GM21526 (cell line): Measurements from ENCODE around the gene ASAH2B.
"Not testable (repeated sequence)": the region's sequence is repeated elsewhere in the genome, so short reads cannot be mapped to it uniquely, and the experiment has no call there.

Experiments
- ATAC-seq: cut with Tn5 transposase; IDR thresholded peaks from one replicate; pipeline ENCODE4 v1.9.1; 2021; ENCODE audit warnings: moderate library complexity; ENCODE audit not compliant: unreplicated experiment, low FRiP score

The ASAH2B gene

DNA sequence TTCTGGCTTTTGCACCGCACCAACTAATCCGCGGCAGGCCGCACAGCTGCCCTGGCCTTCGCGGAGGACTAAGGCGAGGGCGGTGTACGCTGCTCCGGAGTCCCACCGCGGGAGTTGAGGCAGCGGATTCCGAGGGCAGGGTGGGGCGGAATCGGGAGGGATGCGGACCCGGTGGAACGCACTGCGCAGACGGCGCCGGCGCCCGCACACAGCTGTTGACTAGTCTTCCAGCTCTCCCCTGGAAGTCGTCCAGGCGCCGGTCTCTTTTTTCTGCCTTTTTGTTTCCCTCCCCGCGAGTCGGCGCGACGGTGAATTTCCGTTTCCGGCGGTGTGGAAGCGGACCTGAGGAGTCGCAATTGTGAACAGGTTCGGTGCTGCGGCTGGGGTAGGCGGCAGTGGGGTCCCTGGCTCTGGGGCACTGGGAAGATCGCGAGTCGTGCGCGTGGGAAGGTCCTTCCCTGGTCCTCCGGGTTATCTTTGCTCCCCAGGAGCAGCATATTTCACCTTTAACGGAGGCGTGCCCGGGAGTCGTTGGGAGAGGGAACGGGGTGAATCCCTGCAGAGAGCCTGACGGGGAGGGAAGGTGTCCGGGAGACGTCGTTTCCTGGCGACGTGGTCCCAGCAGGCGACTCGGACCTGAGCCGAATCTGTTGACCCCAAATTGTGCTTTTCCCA lies at the start of gene ASAH2B:
Gene ASAH2B (plus strand): TSS at position 319 of the 675 bp plus-strand sequence. CDS start 5,195 bp downstream, outside the sequence.
- peak; percentile 86 for ATAC-seq

DNA sequence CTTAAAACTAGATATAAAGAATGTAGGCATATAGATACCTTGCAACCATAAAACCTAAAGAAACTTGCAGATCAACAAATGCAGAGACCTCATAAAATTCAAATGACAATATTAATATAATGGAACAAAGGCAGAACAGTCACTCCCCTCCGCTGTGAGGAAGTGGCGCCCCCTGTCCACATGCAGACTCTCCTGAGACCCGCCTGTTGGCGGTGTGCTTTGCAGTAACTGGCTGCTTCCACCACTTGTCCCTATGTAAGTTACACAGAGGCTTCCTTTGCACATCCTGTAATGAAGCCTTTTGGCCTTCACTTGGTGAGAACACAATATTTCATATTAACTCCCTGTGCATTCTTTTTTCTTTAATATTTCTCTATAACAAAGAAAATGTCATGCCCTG lies 41.9 kb upstream of the ASAH2B start:
- not testable (repeated sequence) for ATAC-seq

DNA sequence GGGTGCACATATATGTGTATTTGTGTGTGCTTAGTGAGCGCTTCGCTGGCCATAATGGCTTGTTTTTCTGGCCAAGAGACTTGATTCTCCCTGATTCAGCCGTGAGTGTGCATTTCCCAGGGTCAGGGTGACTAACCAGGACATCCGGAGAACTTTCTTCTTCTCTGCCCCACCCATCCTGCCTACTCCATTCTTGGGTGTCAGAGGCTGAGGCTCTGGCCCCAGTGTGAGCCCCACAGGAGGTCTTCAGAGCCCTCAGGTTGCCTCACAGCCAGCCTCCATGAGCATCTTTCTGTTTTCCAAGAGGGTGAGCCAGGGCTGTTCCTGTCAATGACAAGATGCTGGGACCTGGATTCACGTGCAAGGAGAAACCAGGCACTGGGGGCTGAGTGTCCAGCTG lies 37.8 kb upstream of the ASAH2B start:
- ATAC-seq = not testable (repeated sequence)

DNA sequence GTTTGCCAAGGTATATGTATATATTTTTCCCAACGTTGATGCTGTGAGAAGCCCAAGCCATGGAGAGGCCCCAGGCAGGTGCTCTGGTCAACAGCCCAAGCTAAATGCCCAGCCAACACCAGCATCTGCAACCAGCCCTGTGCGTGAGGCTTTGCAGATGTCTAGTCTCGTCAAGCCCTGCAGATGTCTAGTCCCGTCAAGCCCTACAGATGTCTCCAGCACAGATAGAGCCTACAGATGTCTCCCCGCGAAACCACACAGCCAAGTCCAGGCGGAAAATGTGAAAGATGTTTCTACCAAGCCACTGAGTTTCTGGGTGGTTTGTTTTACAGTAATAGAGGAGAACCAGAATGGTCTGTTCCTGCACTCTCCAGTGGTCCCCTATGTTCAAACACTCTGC lies 36.7 kb upstream of the ASAH2B start:
- not testable (repeated sequence) for ATAC-seq

DNA sequence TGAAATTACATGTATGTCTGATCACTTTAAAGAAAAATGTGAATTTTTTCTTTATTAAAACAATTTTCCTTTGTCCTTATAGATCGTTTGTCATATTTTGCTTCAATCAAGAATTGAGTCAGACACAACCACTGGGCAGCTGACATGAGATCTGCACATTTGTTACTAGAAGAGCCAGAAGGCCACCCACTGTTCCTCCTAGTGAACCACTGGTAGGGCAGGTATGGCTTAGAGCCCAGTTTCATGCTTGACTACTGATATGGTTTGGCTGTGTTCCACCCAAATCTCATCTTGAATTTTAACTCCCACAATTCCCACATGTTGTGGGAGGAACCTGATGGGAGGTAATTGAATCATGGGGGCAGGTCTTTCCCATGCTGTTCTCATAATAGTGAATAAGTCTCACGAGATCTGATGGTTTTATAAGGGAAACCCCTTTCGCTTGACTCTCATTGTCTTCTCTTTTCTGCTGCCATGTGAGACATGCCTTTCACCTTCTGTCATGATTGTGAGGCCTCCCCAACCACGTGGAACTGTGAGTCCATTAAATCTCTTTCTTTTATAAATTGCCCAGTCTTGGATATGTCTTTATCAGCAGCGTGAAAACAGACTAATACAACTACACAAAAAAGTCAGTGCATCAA lies 35.2 kb upstream of the ASAH2B start:
- not testable (repeated sequence) for ATAC-seq

DNA sequence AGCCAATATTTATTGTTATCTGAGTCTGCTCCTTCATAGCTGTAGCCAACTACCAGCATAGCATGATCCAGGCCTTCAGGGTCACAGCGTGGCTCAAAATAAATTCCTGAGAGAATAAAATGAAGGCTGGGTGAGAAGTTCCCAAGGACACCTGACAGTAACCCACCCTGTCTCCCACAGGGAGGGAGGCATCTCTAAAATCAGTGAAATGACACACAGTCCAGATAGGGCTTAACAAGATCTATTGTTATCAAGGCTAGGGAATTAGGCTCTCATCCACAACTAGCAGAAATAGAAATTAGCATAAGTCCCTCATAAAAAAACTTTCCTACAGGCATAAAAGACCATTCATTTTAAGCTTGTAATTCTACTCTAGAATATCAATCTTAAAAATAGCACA lies 33.7 kb upstream of the ASAH2B start:
- ATAC-seq = not testable (repeated sequence)

DNA sequence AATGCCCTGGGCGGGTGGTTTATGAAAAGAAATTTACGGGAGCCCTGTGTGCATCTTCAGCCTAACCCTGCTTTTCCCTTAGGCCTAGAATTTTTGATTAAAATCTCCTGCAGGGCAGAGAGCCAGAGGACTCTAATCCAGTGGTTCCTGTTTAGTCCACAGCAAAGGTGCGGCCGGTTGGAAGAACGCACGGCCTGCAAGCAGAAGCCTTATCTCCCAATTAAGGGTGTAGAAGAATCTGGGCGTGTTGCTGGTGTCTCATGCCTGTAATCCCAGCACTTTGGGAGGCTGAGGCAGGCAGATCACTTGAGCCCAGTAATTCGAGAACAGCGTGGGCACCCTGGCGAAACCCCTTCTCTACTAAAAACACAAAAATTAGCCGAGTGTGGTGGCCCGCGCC lies 29.5 kb upstream of the ASAH2B start:
- not testable (repeated sequence) for ATAC-seq

DNA sequence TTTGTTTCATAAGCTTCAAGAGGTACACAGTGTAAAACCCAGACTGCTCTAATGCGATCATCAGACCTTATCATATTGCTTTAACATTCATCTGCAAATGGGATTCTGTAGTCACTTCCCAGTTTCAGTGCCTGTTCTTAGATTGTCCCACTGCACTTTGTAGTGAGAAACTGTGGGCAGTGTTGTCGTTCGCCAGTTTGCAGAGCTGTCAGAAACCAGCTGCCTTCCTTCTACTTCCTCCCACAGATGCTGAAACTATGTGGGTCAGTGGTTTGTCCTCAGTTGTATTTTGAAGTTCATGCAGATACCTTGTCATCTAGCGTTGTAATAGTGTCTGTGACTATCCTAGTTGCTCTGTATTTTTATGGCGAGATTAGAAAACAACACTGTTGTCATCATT lies 15.9 kb upstream of the ASAH2B start:
- ATAC-seq = peak; percentile 93

DNA sequence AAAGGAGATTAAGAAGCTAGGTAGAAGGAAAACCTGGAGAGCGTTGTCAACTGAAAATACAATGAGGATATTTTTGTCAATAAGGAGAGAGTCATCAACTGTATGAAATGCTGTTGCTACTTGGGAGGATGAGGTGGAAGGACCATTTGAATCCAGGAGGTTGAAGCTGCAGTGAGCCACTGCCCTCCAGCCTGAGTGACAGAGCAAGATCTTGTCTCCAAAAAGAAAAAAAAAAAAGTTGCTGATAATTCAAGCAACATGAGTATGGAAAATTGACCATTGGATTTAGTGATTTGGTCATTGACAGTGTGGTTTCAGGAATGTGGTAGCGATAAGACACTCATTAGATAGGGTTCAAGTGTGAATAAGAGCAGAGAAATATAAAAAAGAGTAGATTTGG lies 11.6 kb upstream of the ASAH2B start:
- ATAC-seq = not testable (repeated sequence)

DNA sequence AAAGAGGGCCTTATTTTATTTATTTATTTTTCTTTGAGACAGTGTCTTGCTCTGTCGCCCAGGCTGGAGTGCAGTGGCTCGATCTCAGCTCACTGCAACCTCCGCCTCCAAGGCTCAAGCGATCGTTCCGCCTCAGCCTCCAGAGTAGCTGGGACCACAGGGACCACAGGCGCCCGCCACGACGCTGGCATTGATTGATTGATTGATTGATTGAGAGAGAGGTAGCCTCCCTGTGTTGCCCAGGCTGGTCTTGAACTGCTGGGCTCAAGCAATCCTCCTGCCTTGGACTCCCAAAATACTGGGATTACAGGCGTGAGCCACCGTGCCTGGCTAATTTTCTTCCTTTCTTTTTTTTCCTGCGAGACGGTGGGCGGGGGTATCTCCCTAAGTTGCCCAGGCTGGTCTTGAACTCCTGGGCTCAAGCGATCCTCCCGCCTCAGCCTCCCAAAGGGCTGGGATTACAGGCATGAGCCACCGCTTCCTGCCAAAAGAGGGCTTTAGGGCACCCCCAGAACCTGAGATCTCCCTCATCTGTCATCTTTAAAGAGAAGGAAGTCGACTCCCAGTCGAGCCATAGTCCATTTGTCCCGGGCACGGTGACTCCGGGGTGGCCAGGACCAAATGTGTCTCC lies 634 bp upstream of the ASAH2B start:
- not testable (repeated sequence) for ATAC-seq

DNA sequence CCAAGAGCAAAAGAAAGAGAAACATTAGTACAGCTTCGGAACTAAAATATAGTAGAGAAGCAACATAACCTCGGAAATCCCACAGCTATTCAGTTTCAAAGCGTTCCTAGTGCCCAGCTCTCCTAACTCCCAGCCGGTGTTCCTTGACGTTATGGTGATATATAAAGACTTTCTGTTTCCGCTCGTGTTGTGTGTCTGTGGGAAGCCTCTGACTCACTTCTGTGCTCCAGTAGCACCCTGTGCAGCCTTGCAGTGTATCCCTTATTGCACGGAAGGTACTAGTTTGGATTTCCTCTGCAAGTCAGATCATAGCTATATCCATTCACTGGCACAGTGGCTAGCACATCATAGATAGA lies 535 bp downstream of the ASAH2B start:
- ATAC-seq = peak; percentile 29

DNA sequence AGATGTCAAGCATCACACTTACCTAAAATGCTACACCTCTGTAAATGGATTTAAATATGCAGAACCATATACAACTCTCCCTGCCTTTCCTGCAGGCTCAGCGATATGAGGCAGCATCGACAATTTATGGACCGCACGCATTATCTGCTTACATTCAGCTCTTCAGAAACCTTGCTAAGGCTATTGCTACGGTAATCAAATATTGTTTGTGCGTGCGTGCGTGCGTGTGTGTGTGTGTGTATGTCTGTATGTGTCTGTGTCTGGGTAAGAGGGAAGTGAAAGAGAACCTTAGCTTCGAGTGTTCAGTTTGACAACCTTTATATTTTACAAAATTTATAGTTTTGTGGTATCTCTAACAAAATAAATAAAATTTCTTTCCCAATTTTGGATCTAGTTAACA lies 3.1 kb downstream of the ASAH2B start:
- not testable (repeated sequence) for ATAC-seq

DNA sequence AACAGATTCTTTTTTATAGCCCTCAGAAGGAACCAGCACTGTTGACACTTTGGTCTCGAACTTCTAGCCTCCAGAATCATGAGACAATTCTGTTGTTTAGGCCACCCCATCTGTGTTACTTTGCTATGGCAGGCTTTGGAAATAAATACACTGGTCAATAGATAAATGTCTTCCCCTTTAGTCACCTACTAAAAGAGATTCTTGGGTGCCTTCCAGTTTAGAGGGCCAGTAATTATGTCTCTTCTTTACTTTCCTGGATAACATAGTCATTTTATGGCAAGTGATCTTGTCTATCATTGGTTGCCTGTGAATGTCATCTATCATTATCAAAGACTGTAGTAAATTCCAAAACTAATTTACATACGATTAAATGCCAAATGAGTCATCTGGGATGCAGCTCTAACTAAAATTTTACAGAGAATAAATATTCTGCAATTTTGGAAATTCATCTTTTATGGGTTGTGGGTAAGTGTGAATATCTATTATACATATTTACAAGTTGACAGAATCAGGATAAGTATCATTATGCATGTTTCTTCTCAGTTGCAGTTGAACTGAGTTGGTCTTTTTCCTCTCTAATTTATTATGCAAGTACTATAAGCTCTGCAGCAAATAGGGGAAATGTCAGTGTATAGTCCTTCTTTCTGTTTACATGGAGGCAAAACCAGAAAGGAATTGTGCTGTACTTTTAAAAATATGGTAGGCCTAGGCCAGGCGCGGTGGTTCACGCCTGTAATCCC lies 27.2 kb downstream of the ASAH2B start:
- ATAC-seq = not testable (repeated sequence)

DNA sequence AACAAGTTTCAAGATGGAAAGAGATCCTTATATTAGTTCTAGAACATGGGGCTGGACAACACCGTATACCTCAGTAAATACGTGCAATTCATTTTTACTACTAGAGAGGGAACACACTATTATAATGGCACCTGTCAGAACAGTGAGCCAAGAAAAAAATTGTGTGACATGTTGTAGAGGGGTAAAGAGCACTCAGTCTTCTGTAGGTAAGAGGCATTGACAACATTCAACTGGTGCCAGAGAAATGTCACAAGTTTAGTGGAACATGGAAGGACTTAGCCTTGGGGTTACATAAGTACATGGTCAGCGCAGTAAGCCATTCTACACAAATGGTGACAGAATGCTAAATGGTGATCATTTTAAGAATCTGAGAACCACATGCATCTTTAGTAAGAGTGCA lies 32.3 kb downstream of the ASAH2B start:
- ATAC-seq = not testable (repeated sequence)

DNA sequence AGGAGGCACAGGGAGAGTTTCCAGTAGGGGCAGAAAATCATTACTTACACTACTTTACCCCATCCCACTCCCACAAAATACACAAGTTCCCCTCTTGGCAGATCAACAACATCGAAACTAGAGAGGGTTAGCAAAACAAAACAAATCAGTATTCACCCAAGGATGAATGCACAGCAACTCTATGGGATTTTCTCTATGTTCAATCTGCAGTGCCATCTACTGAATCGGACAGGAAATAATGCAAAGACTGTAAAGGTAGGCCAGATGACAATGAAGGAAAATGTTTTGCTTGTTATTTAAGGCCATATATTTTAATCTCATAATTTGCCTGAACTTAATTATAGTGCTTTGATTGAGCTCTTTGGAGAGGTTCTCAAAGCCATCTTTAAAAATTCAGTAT lies 35.1 kb downstream of the ASAH2B start:
- not testable (repeated sequence) for ATAC-seq

DNA sequence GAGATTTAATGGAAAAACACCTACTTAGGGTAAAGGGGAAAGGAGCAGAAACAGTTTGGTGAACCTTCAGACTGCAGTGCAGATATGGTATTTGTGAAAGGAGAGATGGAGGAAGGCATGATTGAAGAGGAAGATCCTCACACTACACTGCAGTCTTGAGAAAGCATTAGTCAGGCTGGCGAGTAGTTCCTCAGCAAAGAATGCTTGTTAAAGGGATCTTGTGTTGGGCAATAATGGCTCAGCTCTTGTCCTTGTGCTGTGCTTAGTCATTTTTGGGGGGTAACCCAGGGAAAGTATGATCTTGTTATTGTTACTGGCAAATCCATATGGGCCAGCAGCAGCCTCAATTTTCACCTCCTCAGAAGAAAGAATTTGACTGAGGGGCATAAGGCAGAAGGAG lies 40.3 kb downstream of the ASAH2B start:
- ATAC-seq = not testable (repeated sequence)

DNA sequence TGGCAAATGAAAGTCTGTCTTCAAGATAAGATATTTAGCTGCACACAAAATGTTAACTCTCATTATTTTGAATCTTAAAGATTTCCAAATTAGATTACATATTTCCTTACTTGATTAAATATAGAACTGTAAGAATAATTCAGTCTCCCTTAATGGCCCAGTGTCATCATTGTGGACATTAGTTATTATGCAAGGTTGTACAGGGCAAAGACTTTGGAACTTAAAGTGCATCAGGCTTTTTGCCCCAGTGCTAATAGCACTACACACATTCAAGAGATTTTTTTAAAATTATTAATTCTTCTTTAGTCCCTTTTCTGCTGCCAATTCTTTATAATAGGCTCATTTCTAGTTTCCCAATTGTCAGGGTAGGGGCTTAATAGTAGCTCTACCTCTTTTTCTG lies 42.3 kb downstream of the ASAH2B start:
- not testable (repeated sequence) for ATAC-seq

DNA sequence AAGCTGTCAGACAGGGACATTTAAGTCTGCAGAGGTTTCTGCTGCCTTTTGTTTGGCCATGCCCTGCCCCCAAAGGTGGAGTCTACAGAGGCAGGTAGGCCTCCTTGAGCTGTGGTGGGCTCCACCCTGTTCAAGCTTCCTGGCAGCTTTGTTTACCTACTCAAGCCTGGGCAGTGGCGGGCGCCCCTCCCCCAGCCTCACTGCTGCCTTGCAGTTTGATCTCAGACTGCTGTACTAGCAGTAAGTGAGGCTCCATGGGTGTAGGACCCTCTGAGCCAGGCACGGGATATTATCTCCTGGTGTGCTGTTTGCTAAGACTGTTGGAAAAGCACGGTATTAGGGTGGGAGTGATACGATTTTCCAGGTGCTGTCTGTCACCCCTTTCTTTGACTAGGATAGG lies 48.2 kb downstream of the ASAH2B start:
- ATAC-seq = not testable (repeated sequence)

DNA sequence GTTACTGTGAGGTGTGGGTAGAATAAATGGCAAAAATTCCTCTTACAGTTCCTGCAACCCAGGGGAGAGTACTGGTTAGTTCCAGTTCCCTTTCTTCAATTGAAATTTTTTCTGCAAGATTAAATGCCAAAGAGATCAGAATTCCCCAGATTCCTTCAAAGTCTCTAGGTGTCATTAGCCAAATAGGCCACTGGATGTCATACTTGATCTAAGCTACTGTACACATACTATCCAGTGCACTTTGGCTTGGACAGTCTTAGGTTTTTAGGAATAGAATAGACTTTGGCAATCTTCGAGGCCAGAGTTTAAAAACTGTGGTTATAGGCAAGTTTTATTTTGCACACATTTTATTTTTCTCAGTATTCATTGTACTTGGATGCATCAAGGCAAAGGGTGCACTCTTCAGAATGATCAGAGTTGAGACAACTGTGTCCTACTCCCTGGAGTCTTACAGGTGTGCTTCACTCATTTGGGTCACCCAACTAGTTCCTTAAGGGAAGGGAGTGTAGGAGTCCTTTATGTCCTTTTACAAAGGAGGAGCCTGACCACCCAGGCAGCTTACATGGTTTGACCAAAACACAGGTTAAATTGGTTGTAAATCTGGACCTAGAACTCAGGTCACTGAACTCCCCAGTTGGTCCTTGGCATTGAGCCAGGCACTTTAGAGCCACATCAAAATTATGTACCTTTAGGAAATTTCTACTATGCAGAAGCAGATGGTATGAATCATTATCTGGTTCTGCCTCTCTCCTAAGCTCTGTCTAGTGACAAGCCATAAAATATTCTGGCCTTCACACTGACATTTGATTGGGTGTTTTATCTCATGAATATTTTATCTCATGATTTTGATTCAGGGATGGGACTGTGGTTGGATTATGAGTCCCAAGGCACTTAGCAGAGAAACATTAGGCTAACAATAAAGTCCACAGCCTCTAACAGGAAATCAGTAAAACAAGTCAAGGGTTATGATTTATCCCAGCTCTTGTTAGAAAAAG lies 49.5 kb downstream of the ASAH2B start:
- no peak for ATAC-seq

DNA sequence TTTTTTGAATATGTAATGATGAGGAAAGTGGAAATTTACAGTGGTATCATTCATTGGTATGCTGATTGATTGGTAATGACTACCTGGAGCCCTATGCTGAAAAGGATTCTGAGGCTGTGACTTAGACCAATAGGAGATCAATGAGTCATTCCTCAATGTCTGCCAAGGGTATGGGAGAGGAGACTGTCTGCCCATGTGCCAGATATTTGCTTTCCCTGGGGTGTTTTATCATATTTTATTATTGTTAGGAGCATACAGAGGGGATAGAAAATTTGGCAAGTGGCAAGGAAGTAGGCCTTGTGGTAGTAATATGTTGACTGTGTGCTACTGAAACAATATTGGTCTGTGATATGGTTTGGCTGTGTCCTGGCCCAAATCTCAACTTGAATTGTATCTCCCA lies 54.8 kb downstream of the ASAH2B start:
- no peak for ATAC-seq
